GM12891 (cell line): ENCODE results near the gene PIP4K2B.

Source experiments
- DNase-seq: peaks from one replicate; pipeline ENCODE4 v3.0.0; 2011; ENCODE audit warnings: low spot score; ENCODE audit not compliant: insufficient read length
- FAIRE-seq: peaks from 2 replicates; lab custom pipeline; 2011; peaks lifted over from hg19 to GRCh38; lab: Jason Lieb, UNC
- PAX5 ChIP-seq: IDR thresholded peaks from 2 replicates; pipeline ENCODE4 v1.6.1; 2011; ENCODE audit warnings: low read length, moderate library complexity, mild to moderate bottlenecking; ENCODE audit not compliant: insufficient read depth, severe bottlenecking
- POLR2A ChIP-seq: IDR thresholded peaks from 2 replicates; pipeline ENCODE4 v1.6.1; 2011; ENCODE audit warnings: low read depth, low read length, control low read depth
- POLR2AphosphoS5 ChIP-seq: IDR thresholded peaks from 2 replicates; pipeline ENCODE4 v1.6.1; 2011; ENCODE audit warnings: low read depth, low read length, control low read depth
- POU2F2 ChIP-seq: IDR thresholded peaks from 2 replicates; pipeline ENCODE4 v1.6.1; 2011; ENCODE audit warnings: low read depth, mild to moderate bottlenecking, control low read depth, low read length, moderate library complexity
- SPI1 ChIP-seq: IDR thresholded peaks from 2 replicates; pipeline ENCODE4 v1.6.1; 2011; ENCODE audit warnings: low read depth, low read length, control low read depth
- TAF1 ChIP-seq: IDR thresholded peaks from 2 replicates; pipeline ENCODE4 v1.6.1; 2011; ENCODE audit warnings: low read depth, low read length, control low read depth

The PIP4K2B gene

DNA sequence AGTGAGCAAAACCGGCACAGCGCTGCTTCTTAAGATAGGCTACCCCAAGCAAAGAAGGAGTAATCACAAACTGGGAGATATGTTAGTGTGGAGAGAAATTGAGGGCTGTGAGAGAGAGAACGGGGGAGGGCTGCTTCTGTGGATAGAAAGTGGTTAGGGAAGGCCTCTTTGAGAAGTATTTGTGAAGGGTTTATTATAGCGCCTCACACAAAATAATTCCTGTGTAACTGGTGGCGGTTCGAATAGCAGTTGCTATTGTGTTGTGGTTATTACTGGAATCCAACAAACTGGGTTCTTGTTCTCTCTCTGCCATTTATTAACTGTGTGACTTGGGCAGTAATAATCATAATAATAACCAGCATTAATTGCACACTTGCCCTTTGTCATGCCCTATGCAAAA, 78.4 kb downstream of the PIP4K2B start:
- FAIRE-seq (no peak), DNase-seq (no peak)
- TF ChIP-seq POLR2A (no peak), POLR2AphosphoS5 (no peak), SPI1 (no peak), PAX5 (no peak), TAF1 (no peak), POU2F2 (no peak)

DNA sequence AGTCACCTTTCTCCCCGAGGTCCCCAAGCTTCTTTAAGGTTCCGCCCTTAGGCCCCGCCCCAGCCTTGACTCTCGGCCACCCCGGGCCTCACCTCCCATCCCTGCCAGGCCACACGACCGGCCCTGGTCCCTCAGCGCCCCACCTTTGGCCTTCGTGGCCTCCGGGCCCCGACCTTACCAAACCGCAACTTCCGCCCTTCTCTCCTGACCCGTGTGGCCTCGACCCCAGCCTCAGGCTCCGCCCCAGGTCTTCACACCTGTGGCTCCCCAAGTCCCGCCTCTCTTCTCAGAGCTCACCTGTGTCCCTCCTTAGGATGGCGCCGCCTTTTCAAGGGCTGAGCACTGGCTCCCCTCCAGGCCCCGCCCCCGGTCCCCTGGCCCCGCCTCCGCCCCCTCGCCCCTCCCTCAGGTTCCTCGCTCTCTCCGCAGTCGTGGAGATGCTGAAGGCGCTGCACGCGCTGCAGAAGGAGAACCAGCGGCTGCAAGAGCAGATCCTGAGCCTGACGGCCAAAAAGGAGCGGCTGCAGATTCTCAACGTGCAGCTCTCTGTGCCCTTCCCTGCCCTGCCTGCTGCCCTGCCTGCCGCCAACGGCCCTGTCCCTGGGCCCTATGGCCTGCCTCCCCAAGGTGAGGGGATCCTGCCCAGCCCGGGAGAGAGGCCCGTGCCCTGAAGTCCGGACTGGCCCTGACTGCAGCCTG, 79.3 kb downstream of the PIP4K2B start:
- DNase-seq (no peak), FAIRE-seq (no peak)
- TF ChIP-seq SPI1 (no peak), POLR2A (no peak), POU2F2 (no peak), TAF1 (no peak), POLR2AphosphoS5 (no peak), PAX5 (no peak)

DNA sequence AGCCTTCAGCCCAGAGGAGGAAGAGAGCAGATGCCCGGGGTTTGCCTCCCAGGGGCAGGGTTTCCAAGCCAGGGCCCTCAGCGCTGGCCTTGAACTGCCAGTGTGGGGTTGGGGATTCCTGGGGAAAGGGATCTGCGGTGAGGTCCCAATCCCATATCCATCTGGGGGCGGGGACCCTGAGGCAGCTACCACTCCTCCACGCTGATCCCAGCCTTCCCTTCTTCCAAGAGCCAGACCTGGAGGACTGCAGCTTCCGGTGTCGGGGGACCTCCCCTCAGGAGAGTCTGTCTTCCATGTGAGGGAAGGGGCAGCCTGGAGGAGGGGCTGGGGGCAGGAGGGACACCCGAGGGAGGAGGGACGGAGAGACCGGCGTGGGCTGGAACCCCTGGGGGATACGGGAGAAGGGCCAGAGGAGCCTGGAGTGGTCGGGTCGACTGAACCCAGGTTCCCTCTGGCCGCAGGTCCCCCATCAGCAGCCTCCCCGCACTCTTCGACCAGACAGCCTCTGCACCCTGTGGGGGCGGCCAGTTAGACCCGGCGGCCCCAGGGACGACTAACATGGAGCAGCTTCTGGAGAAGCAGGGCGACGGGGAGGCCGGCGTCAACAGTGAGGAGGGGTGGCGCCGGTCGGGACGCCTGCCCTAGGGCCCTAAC, 79.9 kb downstream of the PIP4K2B start:
- FAIRE-seq (no peak), DNase-seq (no peak)
- TF ChIP-seq POLR2A (no peak), POLR2AphosphoS5 (no peak), PAX5 (no peak), POU2F2 (no peak), TAF1 (no peak), SPI1 (no peak)

DNA sequence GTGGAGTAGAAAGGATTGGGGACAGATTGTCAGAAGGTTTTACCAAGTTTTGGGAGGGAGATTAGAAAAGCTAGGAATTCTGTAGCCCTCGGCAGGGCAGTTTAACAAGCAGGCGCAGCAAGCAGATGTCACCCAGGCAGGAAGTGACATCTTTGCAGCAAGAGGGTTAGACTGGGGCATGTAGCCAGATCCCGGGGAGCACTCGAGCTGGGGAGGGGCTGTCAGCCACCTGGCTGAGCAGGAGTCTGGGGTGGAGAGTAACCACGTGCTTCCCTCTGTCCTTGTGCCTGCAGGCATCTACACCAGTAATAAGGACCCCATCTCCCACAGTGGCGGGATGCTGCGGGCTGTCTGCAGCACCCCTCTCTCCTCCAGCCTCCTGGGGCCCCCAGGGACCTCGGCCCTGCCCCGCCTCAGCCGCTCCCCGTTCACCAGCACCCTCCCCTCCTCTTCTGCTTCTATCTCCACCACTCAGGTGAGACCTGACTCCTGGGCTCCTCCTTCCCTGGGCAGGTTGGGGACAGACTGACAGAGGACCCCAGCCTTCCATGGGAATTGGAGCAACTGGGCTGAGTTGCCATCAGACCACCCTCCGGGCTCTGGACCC, 82.1 kb downstream of the PIP4K2B start:
- no peak for DNase-seq
- FAIRE-seq = no peak
- TF ChIP-seq SPI1 (no peak), POLR2A (no peak), TAF1 (no peak), POU2F2 (no peak), POLR2AphosphoS5 (no peak), PAX5 (no peak)

DNA sequence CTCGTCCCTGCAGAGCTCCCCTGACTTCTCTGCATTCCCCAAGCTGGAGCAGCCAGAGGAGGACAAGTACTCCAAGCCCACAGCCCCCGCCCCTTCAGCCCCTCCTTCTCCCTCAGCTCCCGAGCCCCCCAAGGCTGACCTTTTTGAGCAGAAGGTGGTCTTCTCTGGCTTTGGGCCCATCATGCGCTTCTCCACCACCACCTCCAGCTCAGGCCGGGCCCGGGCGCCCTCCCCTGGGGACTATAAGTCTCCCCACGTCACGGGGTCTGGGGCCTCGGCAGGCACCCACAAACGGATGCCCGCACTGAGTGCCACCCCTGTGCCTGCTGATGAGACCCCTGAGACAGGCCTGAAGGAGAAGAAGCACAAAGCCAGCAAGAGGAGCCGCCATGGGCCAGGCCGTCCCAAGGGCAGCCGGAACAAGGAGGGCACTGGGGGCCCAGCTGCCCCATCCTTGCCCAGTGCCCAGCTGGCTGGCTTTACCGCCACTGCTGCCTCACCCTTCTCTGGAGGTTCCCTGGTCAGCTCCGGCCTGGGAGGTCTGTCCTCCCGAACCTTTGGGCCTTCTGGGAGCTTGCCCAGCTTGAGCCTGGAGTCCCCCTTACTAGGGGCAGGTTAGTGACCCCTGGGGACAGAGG, 82.9 kb downstream of the PIP4K2B start:
- TF ChIP-seq TAF1 (no peak), PAX5 (no peak), POU2F2 (no peak), POLR2A (no peak), POLR2AphosphoS5 (no peak), SPI1 (no peak)
- DNase-seq = no peak
- FAIRE-seq = no peak
